Neural crest cell (in vitro differentiated cells): ENCODE measurements around the gene KIFAP3. TPM values are rescaled to one million over a fixed set of nuclear protein-coding genes. Genes with fewer than 3 reads are reported as not detected.
A peak's percentile ranks its signal among the peaks of the same experiment; 100 is the strongest.

Experiments
- DNase-seq: peaks from one replicate; pipeline ENCODE4 v3.0.0; 2021; ENCODE audit warnings: low read depth, mixed read lengths, low spot score
- H3K27ac Mint-ChIP-seq: one replicate; pipeline ENCODE4 v1.8.0; 2021; ENCODE audit warnings: mild to moderate bottlenecking, mixed read lengths; ENCODE audit not compliant: unreplicated experiment
- H3K27me3 Mint-ChIP-seq: 2 replicates; pipeline ENCODE4 v1.8.0; 2021; ENCODE audit warnings: low read depth, mild to moderate bottlenecking, mixed read lengths
- H3K36me3 Mint-ChIP-seq: 2 replicates; pipeline ENCODE4 v1.8.0; 2021; ENCODE audit warnings: low read depth, mild to moderate bottlenecking, mixed read lengths
- H3K4me1 Mint-ChIP-seq: 2 replicates; pipeline ENCODE4 v1.8.0; 2021; ENCODE audit warnings: mixed read lengths
- H3K4me3 Mint-ChIP-seq: one replicate; pipeline ENCODE4 v1.8.0; 2021; ENCODE audit warnings: mild to moderate bottlenecking, mixed read lengths
- H3K9me3 Mint-ChIP-seq: 2 replicates; pipeline ENCODE4 v1.8.0; 2021; ENCODE audit warnings: mixed read lengths
- CTCF ChIP-seq: fragments of 200-600 bp; sonication (generic); conservative IDR thresholded peaks from 2 replicates; pipeline ENCODE4 v1.5.0; 2021; ENCODE audit warnings: antibody characterized with exemption, mild to moderate bottlenecking
- total RNA-seq: library from RNA; stranded (reverse); gene quantifications from 2 replicates; pipeline ENCODE4 v1.2.1, GENCODE V29; 2021

KIFAP3 gene
- total RNA-seq, 1 donor from 2014 or later: 19.6 TPM

- no peaks in the 10 kb centered on the region for H3K27me3 Mint-ChIP-seq
- no peak overlapping the region for H3K4me3 Mint-ChIP-seq
- H3K9me3 Mint-ChIP-seq: no peaks in the 10 kb centered on the region
- no peak for TF ChIP-seq CTCF
- no peak for DNase-seq
- H3K4me1 Mint-ChIP-seq: peaks cover 4% of the 10 kb centered on the region
- no peaks in the 10 kb centered on the region for H3K36me3 Mint-ChIP-seq
- H3K27ac Mint-ChIP-seq: no peak overlapping the region
Observed at GRCh38 chr1:169964206-169964605, 110.3 kb downstream of the KIFAP3 start.

DNA sequence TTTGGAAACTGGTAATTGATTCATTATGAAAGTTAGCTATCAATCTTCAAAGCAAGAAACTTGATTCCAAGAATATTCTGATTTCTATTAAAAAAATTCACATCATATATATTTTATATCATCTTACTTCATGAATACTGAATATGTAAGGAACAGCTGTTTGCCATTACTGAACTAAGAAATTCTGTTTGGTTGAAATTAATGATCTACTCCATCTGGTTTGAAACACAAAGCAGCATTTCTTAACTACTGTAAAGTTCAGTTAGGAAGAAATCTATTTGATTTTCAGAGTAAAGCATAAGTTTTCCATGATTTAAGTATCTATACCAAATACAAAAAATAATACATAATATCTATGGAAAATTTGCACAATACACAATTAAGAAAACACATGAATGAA is 114.8 kb downstream of the KIFAP3 start:
- no peaks in the 10 kb centered on the region for H3K9me3 Mint-ChIP-seq
- TF ChIP-seq CTCF: no peak
- no peak overlapping the region for H3K27ac Mint-ChIP-seq
- peaks cover 4% of the 10 kb centered on the region for H3K4me1 Mint-ChIP-seq
- no peaks in the 10 kb centered on the region for H3K36me3 Mint-ChIP-seq
- no peak for DNase-seq
- no peak overlapping the region for H3K4me3 Mint-ChIP-seq
- H3K27me3 Mint-ChIP-seq: no peaks in the 10 kb centered on the region

DNA sequence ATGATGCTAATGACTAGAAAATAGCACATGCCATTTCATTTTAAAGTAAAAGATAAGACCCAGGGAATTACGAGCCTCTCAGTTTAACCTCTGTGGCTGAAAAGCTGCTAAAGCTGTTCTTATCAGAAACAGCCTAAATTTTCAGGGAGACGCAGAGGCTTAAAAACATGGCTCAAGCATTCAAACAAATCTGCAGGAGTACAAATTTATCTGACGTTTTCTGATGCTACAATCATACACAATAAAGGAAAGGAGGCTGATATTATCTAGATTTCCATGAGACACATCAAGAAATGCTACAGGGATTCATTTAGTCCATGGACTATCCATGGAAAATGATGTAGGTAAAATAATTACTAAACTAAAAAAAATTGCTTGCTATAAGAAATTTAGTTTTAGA is 115.5 kb downstream of the KIFAP3 start:
- H3K4me3 Mint-ChIP-seq: no peak overlapping the region
- H3K36me3 Mint-ChIP-seq: no peaks in the 10 kb centered on the region
- TF ChIP-seq CTCF: no peak
- no peaks in the 10 kb centered on the region for H3K9me3 Mint-ChIP-seq
- DNase-seq: no peak
- H3K27ac Mint-ChIP-seq: no peak overlapping the region
- H3K4me1 Mint-ChIP-seq: no peaks in the 10 kb centered on the region
- no peaks in the 10 kb centered on the region for H3K27me3 Mint-ChIP-seq

DNA sequence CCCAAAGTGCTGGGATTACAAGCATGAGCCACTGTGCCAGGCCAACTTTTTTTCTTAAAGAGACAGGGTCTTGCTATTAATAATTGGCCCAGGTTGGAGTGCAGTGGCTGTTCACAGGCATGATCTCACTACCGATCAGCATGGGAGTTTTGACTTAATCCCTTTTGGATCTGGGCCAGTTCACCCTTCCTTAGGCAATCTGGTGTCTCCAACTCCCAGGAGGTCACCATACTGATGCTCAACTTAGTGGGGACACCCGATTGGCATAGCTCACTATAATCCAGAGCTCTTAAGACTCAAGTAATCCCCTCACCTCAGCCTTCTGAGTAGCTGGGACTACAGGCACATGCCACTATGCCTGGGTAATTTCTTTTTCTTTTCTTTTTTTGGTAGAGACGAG is 116.6 kb downstream of the KIFAP3 start:
- H3K27ac Mint-ChIP-seq: peak overlapping the region; percentile 6
- no peaks in the 10 kb centered on the region for H3K9me3 Mint-ChIP-seq
- DNase-seq: no peak
- H3K36me3 Mint-ChIP-seq: no peaks in the 10 kb centered on the region
- H3K4me1 Mint-ChIP-seq: no peaks in the 10 kb centered on the region
- H3K4me3 Mint-ChIP-seq: no peak overlapping the region
- TF ChIP-seq CTCF: no peak
- H3K27me3 Mint-ChIP-seq: no peaks in the 10 kb centered on the region

- Mint-ChIP-seq H3K36me3 (no peaks in the 10 kb centered on the region), H3K27me3 (no peaks in the 10 kb centered on the region), H3K9me3 (no peaks in the 10 kb centered on the region), H3K4me1 (no peaks in the 10 kb centered on the region), H3K4me3 (no peak overlapping the region), H3K27ac (no peak overlapping the region)
- no peak for TF ChIP-seq CTCF
- no peak for DNase-seq
Observed at GRCh38 chr1:169951108-169951507, 123.4 kb downstream of the KIFAP3 start.

DNA sequence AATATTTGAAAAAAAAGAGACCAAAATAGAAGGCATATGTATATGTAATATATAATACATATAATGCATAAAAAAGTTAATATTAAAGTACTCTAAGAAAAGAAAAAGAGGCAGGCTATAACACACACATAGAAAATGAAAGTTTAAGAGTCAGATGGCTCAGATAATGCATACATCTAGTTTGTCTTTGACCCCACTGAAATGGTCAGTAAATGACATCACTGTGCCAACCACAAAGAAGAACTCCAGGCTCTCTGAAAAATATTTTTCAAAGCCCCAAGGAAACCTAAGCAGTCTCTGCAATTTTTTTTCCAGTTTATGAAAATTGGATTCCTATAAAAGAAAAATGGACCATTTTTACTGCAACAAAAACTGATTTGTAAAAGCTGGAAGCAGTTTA is 125.4 kb downstream of the KIFAP3 start:
- Mint-ChIP-seq H3K27me3 (no peaks in the 10 kb centered on the region), H3K4me3 (no peak overlapping the region)

More for the DNA sequence above, 125.4 kb downstream of the KIFAP3 start:
- Mint-ChIP-seq H3K36me3 (no peaks in the 10 kb centered on the region), H3K27ac (no peak overlapping the region), H3K4me1 (no peaks in the 10 kb centered on the region), H3K9me3 (no peaks in the 10 kb centered on the region)
- no peak for DNase-seq
- no peak for TF ChIP-seq CTCF
